Ramos (cell line): ENCODE measurements around the gene TMEM54.

Experiments used
- in situ Hi-C: fragments of 300-500 bp; cut with MboI; formaldehyde crosslinking; loops from one replicate; pipeline ENCODE4 v1.14.3; 2022; ENCODE audit warnings: low sequenced_read_pairs; ENCODE audit not compliant: unreplicated experiment

The TMEM54 gene

DNA sequence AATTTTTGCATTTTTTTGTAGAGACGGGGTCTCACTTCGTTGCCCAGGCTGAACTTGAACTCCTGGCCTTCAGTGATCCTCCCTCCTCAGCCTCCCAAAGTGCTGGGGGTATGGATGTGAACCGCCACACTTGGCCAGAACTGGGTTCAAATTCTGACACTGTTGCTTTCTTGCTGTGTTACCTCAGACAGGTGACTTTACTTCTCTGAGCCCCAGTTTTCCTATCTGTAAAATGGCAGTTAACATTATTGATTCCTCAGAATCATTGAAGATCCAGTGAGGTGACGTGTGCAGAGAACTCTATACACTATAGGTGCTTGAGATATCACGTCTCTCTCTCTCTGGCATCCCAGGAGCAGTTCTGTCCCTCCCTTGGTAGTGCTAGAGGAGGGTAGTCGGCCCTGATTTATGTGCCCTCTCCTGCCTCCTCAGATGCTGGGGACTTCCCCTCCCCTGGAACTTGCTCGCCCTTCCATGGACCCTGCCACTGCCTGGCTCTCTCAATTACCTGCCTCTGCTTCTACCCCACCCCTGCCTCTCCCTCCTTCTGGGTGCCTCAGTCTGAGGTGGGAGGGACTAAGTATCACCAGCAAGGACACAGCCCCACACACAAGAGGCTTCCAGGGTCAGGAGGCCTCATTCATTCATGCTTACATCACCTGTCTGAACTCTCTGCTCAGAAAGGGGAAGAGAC lies 17.7 kb downstream of the TMEM54 start:
- in situ Hi-C loops: no loop called here

DNA sequence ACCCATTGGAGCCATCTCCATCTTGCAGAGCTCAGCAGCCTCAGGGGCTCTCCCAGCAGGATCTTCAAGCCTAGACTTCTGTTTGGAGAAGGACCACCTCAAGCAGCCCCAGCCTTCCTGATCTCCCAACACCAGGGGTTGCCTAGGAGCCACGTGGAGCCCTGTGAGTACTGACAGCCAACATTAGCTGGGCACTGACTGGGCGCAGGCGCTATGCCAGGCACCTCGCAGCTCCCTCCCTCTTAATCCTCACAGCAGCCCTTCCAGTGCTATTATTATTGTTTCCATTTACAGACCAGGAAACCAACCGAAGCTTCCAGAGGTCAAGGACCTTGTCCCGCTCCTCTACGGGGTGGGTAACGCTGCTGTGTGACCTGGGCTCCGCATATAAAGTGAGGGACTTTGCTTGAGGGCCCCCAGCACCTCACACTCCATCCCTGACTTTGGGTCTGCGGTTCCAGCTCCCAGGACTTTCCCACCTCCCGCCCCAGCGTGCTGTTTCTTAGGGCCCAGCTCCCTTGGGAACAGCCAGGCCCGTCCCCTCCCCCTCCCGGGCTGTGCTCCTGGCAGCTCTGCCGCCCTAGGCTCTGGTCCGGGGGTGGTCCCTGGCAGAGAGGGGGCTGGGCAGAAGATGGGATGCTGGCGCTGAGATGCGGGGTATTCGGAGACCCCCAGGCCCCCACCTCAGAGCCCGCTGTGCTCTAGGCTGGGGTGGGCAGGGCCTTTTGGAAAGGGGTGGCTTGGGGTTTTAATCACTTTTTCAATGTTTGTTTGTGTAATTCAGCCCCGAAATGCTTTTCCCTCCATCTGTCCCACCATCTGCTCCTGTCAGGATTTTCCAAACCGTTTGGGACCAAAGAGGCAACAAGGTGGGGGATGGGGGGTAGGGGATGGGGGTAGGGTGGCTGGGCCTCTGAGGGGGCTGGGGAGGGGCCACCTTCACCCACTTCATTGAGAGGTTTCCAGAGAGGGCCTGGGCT lies 19.0 kb downstream of the TMEM54 start:
- in situ Hi-C loops: no loop called here

DNA sequence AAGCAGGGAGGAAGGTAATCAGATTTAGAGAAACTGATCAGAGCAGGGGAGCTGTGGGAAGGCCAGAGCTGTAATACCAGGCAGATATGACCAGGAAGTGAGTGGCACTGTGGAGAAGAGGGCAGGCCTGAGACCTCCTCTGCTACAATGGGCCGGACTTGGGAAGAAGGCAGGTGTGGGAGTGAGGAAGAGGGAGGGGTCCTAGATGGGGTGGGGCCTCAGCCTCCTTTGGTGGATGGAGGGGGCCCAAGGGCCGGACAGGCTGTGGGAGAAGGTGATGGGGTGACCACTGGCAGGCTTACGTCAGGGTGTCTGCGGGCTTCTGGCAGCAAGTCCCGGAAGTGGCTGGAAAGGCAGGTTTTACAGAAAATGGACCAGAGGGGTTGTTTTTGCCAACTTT lies 19.9 kb downstream of the TMEM54 start:
- in situ Hi-C loops: no loop called here

DNA sequence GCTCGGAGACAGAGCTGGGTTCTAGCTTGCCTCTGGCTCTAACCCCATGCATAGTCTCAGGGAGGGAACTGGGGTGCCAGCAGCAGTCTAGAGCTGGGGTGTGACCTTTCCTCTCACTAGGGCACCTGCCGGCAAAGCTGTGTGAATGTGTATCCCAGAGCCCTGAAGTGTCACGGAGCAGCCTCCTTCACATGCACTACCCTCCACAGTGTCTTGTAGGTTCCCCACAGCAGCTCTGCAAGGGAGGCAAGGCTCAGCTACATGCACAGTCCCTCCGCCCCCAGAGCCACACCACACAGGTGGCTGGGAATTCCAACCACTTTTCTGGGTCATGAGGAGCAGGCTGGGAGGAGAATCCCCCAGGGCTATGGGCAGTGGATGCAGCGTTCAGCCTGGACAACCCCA lies 22.6 kb downstream of the TMEM54 start:
- in situ Hi-C loops: loop anchor here (10.0 kb wide), 1 partner anchor 206 kb away; the partner anchor contains the start of gene AZIN2

DNA sequence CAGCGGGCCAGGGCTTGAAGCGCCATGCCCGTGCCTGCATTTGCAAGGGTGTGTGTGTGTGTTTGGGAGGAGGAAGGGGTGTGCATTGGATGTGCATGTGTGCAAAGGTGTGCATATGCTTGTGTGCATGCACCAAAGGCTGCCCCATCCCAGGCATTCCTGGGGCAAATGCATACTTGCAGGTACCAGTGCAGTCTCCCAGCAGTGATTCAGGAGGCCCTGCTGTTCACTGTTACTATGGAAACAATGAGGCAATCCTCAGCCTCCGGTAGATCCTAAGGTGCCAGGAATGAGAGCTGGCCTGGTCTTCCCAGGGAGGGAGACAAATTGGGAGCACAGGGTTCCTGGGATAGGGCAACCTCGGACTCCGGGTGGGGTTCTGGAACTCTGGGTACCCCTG lies 23.0 kb downstream of the TMEM54 start:
- in situ Hi-C loops: loop anchor here (10.0 kb wide), 1 partner anchor 207 kb away; the partner anchor contains the start of gene AZIN2

DNA sequence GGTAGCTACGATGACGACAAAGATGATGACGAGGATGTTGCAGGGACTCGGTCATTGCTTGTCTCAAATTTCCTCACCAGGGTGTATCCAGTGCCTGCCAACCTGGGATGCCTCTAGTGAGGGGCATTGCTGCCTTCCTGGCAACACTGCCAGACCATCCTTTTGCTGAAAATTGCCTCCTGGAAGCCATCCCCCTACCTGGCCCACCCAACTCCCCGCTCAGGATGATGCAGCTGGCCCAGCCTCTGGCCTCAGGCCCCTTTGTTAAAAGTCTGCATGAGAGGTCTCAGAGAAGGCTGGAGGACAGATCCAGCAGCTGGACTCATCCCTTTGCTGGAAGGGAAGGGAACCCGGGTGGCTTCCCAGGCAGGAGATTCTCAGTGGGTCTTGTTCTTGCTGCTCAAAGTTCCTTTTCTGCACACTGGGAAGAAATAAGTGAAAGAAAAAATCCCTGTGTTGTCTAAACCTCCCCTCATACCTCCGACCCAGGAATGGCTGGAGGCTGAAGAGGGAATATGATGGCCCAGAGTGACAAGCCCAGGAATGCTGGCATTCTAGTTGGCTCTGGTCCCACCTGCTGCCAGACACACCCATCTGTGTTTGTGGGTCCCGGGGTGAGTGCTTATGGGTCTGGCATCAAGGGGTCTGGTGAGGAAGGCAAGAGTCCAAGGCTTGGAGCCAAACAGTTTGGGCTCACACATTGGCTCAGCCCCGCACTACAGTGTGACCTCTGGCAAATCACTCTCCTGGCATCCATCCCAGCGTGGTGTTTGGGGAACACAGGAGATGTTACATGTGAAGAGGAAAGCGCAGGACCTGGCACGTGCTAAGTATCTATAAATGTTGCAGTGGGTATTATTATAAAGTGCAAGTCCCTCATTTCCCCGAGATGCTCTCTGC lies 23.7 kb downstream of the TMEM54 start:
- in situ Hi-C loops: loop anchor here (10.0 kb wide), 1 partner anchor 207 kb away; the partner anchor contains the start of gene AZIN2

DNA sequence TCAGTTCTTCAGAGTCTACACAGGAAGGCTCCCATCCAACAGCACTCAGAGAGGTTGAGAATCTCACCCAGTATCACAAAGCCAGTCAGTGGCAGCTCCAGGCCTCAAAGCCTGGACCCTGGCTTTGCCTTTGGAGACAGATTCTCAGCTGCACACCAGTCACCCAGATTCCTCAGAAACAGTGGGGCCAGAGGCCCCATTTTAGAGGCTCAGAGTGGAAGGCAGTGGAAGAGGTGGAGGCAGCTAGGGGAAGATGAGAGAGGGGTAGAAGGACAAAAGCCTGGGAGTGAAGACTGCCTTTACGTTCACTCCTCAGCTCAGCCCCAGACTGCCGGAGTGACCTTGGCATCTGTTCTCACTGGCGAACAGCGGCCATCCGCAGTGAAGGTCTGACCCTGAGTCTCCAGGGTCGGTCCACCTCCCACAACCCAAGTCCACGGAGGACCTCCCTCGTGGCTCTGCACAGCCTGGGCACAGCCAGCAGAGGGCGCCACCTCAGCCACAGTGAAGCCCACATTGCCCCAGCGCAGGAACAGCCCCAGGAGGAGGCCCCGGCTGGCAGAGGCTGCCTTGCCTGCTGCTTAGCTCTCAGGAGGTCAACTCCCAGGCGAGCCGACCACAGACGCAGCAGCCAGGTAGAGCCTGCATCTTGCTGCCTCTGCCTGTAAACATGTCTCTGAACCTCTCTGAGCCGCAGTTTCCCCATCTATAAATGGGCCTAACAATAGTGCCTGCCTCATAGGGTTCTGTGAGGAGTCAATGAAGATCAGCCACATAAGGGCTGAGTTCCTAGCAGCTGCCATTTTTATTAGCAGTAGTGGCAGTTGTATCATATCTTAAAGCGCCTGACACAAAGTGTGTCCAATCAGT lies 24.6 kb downstream of the TMEM54 start:
- in situ Hi-C loops: loop anchor here (10.0 kb wide), 1 partner anchor 208 kb away; the partner anchor contains the start of gene AZIN2

DNA sequence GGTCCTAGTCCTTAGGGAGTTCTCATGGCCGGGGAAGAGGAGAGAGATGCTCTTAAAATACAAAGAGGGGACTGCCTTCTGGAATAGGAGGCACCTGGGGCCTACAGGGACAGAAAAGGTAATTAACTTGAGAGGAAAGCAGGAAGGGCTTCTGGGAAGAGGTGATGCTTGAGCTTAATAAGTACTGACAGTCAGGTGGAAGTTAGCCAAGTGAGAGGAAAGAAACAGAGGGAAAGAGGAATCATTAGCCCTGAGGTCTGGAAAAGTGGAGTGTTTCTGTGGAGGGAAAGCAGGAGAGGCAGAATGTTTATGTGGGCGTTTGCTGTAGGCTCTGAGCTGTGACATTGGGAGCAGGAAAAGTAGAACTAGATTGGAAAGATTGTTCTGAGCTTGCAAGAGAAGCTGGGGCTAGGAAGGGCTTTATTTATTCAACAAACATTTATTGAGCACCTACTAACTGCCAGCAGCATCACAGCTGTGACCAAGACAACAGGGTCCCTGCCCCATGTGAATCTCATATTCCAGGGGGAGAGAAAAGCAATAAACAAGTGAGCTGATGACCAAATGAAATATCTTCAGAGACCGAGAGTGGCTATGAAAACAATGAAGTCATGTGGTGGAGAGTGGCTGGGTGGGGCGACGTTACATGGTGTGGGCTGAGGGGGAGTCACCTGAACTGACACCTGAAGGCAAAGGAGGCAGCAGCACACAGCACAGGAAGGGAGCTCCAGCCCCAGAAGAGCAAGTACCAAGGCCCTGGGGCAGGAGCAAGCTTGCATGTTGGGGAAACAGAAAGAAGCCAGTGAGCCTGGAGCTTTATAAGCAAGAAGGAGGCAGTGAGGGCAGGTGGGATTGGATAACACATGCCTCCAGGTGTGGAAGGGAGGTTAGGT lies 26.1 kb downstream of the TMEM54 start:
- in situ Hi-C loops: loop anchor here (10.0 kb wide), 1 partner anchor 210 kb away; the partner anchor contains the start of gene AZIN2

DNA sequence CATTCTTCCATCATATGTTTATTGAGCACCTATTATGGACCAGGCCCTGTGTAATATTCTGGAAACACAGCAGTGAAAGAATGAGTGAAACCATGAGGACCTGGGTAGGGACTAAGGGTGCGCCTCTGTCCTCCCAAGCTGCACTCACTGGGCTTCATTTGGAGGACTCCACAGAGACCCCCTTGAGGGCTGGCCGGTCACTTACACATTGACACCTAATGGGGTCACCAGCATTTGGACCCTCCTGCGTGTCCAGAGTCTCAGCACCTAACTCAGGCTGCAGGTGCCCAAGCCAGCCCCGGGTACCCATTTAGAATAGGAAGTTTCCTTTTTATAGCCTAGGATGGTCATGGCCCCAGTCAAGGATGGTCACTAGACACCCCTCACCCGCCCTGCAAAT lies 27.7 kb downstream of the TMEM54 start:
- in situ Hi-C loops: loop anchor here (10.0 kb wide), 1 partner anchor 211 kb away; the partner anchor contains the start of gene AZIN2

DNA sequence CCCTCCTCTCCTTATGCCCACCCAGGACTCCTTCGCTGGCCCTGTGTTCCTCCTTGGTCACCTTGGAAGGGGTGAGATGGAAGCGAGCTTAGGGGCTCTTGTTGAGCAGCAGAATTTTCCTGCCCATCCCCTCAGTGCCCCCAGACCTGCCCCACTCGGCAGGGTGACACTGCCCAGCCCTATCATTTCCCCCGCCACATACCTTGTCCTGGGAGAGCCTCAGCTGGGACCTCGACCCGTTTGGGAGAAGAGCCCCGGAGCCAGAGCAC lies 29.1 kb downstream of the TMEM54 start:
- in situ Hi-C loops: loop anchor here (10.0 kb wide), 1 partner anchor 213 kb away; the partner anchor contains the start of gene AZIN2

DNA sequence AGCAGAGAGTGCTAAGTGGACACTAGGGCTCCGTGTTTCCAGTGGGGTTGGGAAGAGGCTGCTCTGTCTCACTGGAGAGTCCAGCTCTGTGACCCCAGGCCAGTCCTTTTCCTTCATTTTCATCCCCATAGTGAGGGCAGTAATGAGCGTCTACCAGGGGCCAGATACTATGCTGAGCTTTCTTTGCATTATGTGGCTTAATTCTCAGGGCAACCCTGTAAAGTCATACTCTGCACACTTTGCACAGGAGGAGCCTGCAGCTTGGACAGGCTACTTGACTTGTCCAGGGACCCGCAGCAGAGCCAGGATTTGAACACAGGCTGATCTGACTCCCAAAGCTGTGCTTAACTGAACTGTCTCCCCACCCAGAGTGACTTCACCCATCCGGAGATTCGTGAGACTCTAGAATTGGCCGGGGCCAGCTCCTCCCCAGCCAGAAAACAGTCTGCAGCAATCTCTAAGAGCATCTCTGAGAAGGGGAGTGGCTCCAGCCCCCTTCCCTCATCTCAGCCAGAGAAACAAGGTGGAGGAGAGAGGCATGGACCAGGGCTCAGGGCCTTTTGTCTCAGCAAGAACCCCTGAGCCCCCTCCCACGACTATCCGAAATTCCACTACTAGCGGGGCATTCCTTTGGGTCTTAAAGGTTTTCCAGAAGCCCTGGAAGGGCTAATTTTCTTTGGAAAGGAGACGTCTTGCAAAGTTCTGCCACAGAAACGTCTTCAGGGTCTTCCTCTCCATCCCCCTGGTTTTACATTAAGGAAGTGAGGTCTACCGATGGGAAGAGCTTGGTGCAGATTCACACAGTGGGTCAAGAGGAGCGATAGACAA lies 29.6 kb downstream of the TMEM54 start:
- in situ Hi-C loops: loop anchor here (10.0 kb wide), 1 partner anchor 213 kb away; the partner anchor contains the start of gene AZIN2

DNA sequence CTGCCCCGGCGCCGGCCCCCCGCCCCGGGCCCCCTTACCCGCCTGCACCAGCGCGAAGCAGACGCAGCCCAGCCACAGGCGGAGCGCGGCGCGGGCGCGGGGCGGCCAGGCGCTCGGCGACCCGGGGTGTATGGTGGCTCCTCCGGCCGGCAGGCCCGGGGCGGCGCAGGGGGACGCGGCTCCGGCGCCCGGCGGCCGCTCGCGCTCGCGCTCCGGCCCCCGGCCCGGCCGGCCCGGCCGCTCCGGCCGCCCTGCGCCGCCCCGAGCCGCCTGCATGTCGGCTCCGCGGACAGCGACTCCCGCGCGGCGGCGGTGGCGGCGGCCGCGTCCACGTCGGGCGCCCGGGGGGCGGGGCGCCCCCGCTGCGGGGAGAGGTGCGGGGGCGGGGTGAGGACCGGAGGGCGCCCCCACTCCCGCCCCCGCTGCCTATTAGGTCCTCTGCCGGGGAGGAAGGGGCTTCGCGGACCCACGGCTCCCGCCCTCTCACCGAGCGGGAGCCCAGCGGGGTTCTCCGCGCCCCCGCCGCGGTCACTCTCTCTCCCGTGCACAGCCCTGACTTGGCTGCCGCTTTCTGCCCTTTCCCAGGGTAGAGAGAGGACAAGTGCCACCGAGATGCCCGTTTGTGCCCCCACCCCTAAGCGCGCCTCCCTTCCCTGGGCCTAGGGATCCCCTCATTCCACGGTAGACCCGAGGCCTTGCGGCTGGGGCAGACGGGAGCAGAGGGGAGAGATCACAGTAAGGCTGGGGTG lies 30.4 kb downstream of the TMEM54 start, which contains the start of gene FNDC5:
TSS of gene FNDC5 (minus strand) at position 298 of the 749 bp plus-strand sequence.
- in situ Hi-C loops: loop anchor here (10.0 kb wide), 1 partner anchor 214 kb away; the partner anchor contains the start of gene AZIN2

DNA sequence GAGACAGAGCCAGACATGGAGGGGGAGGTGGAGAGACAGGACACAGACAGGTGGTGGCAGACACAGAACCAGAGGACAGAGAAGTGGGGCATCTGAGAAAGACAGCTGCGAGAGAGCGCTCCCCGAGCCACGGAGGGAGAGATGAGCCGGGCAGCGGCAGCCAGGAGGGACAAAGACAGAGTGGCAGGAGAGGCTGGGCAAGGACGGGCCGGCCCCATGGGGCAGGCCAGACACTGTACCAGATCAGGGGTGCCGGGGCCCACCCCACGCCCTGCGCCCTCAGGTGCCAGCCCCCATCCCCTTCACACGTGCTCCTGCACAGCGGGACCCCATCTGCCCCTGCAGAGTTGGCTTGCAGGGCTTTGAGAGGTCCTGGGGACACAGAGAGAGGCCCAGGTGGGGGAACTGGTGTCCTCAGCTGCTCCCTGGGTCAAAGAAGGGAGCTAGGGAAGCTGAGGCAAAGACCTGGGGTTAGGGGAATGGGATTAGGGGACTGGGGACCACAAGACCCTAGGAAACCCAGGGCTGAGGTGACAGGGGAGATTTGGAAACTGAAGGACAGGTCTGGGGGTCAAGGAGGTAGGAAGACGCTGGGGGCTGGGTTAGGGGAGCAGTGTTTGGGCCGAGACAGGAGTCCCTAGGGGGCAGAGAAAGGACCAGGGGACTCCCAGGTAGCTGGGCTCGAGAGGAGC lies 31.1 kb downstream of the TMEM54 start:
- in situ Hi-C loops: loop anchor here (10.0 kb wide), 1 partner anchor 215 kb away; the partner anchor contains the start of gene AZIN2

DNA sequence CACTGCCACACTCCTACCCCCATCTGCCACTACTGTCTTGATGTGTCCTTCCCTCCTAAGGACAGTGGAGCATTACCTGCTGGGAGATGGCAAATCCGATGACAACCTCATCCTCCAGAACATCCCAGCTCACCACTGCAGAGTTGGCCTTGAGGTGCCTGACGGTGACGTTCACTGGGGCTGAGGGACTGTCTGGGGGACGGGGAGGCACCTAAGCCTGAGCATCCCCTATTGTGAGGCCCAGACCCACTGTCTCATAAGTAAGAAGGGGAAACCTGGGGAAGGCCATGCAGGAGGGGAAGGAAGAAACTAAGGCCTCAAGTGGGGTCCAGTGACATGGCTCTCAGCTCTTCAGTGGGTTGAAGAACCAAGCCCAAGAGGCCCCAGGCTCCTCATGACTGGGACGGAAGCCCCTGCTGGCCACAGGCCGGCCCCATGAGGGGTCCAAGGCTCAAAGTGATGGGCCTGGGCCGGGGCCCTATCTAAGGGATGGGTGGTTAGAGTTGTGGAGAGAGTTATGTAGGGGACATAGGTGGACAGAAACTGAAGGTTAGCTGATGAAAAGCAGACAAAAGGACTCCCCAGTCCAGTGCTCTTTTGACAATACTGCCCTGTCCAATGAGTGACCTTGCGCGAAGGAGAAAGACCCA lies 32.3 kb downstream of the TMEM54 start:
- in situ Hi-C loops: no loop called here

DNA sequence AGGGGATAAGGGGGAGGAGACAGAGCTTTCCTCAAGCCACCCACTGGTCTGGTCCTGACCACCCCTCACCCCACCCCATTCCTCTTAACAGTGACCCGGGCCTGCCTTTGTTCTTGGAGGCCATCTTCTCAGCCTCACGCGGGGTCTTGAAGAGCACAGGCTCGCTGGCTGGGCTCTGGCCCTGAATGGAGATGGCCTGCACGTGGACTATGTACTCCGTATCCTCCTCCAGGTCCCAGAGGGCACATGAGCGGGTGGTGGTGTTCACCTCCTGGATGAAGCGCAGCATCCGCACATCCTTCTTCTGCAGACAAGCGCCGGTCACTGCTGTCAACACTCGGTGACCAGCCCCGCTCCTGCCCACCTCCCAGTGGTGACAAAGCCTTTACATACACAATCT lies 33.1 kb downstream of the TMEM54 start:
- in situ Hi-C loops: no loop called here
